ENCODE results near the gene EBNA1BP2. TPM values are rescaled to one million over a fixed set of nuclear protein-coding genes. Genes with fewer than 3 reads are reported as not detected.
A peak's percentile ranks its signal among the peaks of the same experiment; 100 is the strongest.

EBNA1BP2 gene
- total and polyA plus RNA-seq, 4 donors, result 35.7 to 68.0 (median 66.4) TPM

- Histone ChIP-seq H3K4me1 (ENCODE audit: control insufficient read depth, insufficient read depth, low read length) (peaks cover 9% of the 10 kb centered on the region), H3K9me3 (ENCODE audit: control insufficient read depth, insufficient read depth, low read length) (no peaks in the 10 kb centered on the region), H3K4me3 (ENCODE audit: low read depth, low read length) (no peak overlapping the region), H3K27ac (ENCODE audit: low read depth, low read length) (no peak overlapping the region), H3K27me3 (ENCODE audit: control insufficient read depth, insufficient read depth, low read length) (peaks cover 10% of the 10 kb centered on the region), H3K36me3 (ENCODE audit: control insufficient read depth, insufficient read depth, low read length) (peaks cover 6% of the 10 kb centered on the region)
- DNase-seq (ENCODE audit: low read depth in 4 of 6, low spot score in 6 of 6), result no peak
- no CpG with 5 or more reads among the region's 2 CpGs for WGBS (ENCODE audit: insufficient coverage)
These were observed 2.8 kb upstream of the EBNA1BP2 start for GRCh38 chr1:43174873-43175272.

GRCh38 chr1:43172527-43172972, 460 bp upstream of the EBNA1BP2 start:
- no peaks in the 10 kb centered on the region for H3K9me3 ChIP-seq (ENCODE audit: control insufficient read depth, insufficient read depth, low read length)
- WGBS (ENCODE audit: insufficient coverage), result 0% methylated on average over 10 of the region's 20 CpGs
- no peak overlapping the region for H3K27ac ChIP-seq (ENCODE audit: low read depth, low read length)
- peak in 5 of 6 donors; percentile 1 to 97 (median 78) for DNase-seq (ENCODE audit: low read depth in 4 of 6, low spot score in 6 of 6)
- peaks cover 14% of the 10 kb centered on the region for H3K36me3 ChIP-seq (ENCODE audit: control insufficient read depth, insufficient read depth, low read length)
- H3K4me3 ChIP-seq (ENCODE audit: low read depth, low read length), result peak overlapping the region; percentile 94
- peaks cover 9% of the 10 kb centered on the region for H3K4me1 ChIP-seq (ENCODE audit: control insufficient read depth, insufficient read depth, low read length)
- peaks cover 8% of the 10 kb centered on the region for H3K27me3 ChIP-seq (ENCODE audit: control insufficient read depth, insufficient read depth, low read length)

GRCh38 chr1:43171312-43171875, 696 bp downstream of the EBNA1BP2 start:
- 20% methylated on average over 17 of the region's 17 CpGs for whole genome bisulfite sequencing (ENCODE audit: insufficient coverage)
- DNase-seq (ENCODE audit: low read depth in 4 of 6, low spot score in 6 of 6), result no peak
- no peaks in the 10 kb centered on the region for H3K9me3 ChIP-seq (ENCODE audit: control insufficient read depth, insufficient read depth, low read length)

GRCh38 chr1:43165765-43166164, 6.3 kb downstream of the EBNA1BP2 start:
- WGBS (ENCODE audit: insufficient coverage), result 97% methylated on average over 5 of the region's 5 CpGs
- DNase-seq (ENCODE audit: low read depth in 4 of 6, low spot score in 6 of 6), result no peak
- no peak overlapping the region for H3K27ac ChIP-seq (ENCODE audit: low read depth, low read length)
- H3K27me3 ChIP-seq (ENCODE audit: control insufficient read depth, insufficient read depth, low read length), result no peaks in the 10 kb centered on the region
- no peaks in the 10 kb centered on the region for H3K9me3 ChIP-seq (ENCODE audit: control insufficient read depth, insufficient read depth, low read length)
- no peaks in the 10 kb centered on the region for H3K4me1 ChIP-seq (ENCODE audit: control insufficient read depth, insufficient read depth, low read length)
- H3K4me3 ChIP-seq (ENCODE audit: low read depth, low read length), result no peak overlapping the region
- peaks cover 32% of the 10 kb centered on the region for H3K36me3 ChIP-seq (ENCODE audit: control insufficient read depth, insufficient read depth, low read length)

More at GRCh38 chr1:43171312-43171875, 696 bp downstream of the EBNA1BP2 start:
- no peak overlapping the region for H3K27ac ChIP-seq (ENCODE audit: low read depth, low read length)
- H3K4me1 ChIP-seq (ENCODE audit: control insufficient read depth, insufficient read depth, low read length), result peaks cover 9% of the 10 kb centered on the region
- peaks cover 18% of the 10 kb centered on the region for H3K36me3 ChIP-seq (ENCODE audit: control insufficient read depth, insufficient read depth, low read length)
- H3K27me3 ChIP-seq (ENCODE audit: control insufficient read depth, insufficient read depth, low read length), result no peaks in the 10 kb centered on the region
- H3K4me3 ChIP-seq (ENCODE audit: low read depth, low read length), result peak overlapping the region; percentile 94

GRCh38 chr1:43165162-43165561, 6.9 kb downstream of the EBNA1BP2 start:
- no peaks in the 10 kb centered on the region for H3K4me1 ChIP-seq (ENCODE audit: control insufficient read depth, insufficient read depth, low read length)
- H3K36me3 ChIP-seq (ENCODE audit: control insufficient read depth, insufficient read depth, low read length), result peaks cover 27% of the 10 kb centered on the region
- H3K9me3 ChIP-seq (ENCODE audit: control insufficient read depth, insufficient read depth, low read length), result no peaks in the 10 kb centered on the region
- no peak overlapping the region for H3K4me3 ChIP-seq (ENCODE audit: low read depth, low read length)
- no peak for DNase-seq (ENCODE audit: low read depth in 4 of 6, low spot score in 6 of 6)
- WGBS (ENCODE audit: insufficient coverage), result 97% methylated on average over 2 of the region's 3 CpGs
- H3K27me3 ChIP-seq (ENCODE audit: control insufficient read depth, insufficient read depth, low read length), result no peaks in the 10 kb centered on the region
- H3K27ac ChIP-seq (ENCODE audit: low read depth, low read length), result no peak overlapping the region

- Histone ChIP-seq H3K27ac (ENCODE audit: low read depth, low read length) (no peak overlapping the region), H3K4me3 (ENCODE audit: low read depth, low read length) (no peak overlapping the region), H3K27me3 (ENCODE audit: control insufficient read depth, insufficient read depth, low read length) (no peaks in the 10 kb centered on the region), H3K4me1 (ENCODE audit: control insufficient read depth, insufficient read depth, low read length) (no peaks in the 10 kb centered on the region), H3K36me3 (ENCODE audit: control insufficient read depth, insufficient read depth, low read length) (no peaks in the 10 kb centered on the region), H3K9me3 (ENCODE audit: control insufficient read depth, insufficient read depth, low read length) (no peaks in the 10 kb centered on the region)
- WGBS (ENCODE audit: insufficient coverage), result 77% methylated on average over 5 of the region's 7 CpGs
- no peak for DNase-seq (ENCODE audit: low read depth in 4 of 6, low spot score in 6 of 6)
These were observed 16.1 kb downstream of the EBNA1BP2 start for GRCh38 chr1:43156026-43156425.

- no peaks in the 10 kb centered on the region for H3K27me3 ChIP-seq (ENCODE audit: control insufficient read depth, insufficient read depth, low read length)
- H3K4me1 ChIP-seq (ENCODE audit: control insufficient read depth, insufficient read depth, low read length), result peaks cover 2% of the 10 kb centered on the region
- H3K9me3 ChIP-seq (ENCODE audit: control insufficient read depth, insufficient read depth, low read length), result no peaks in the 10 kb centered on the region
- WGBS (ENCODE audit: insufficient coverage), result 94% methylated on average over 2 of the region's 6 CpGs
- H3K4me3 ChIP-seq (ENCODE audit: low read depth, low read length), result no peak overlapping the region
- no peak for DNase-seq (ENCODE audit: low read depth in 4 of 6, low spot score in 6 of 6)
- no peak overlapping the region for H3K27ac ChIP-seq (ENCODE audit: low read depth, low read length)
- no peaks in the 10 kb centered on the region for H3K36me3 ChIP-seq (ENCODE audit: control insufficient read depth, insufficient read depth, low read length)
These were observed 18.6 kb downstream of the EBNA1BP2 start for GRCh38 chr1:43153443-43153842.

- no peaks in the 10 kb centered on the region for H3K9me3 ChIP-seq (ENCODE audit: control insufficient read depth, insufficient read depth, low read length)
These were observed 19.2 kb downstream of the EBNA1BP2 start for GRCh38 chr1:43152866-43153265.

GRCh38 chr1:43149889-43150288, 22.2 kb downstream of the EBNA1BP2 start:
- Histone ChIP-seq H3K4me1 (ENCODE audit: control insufficient read depth, insufficient read depth, low read length) (peaks cover 14% of the 10 kb centered on the region), H3K9me3 (ENCODE audit: control insufficient read depth, insufficient read depth, low read length) (no peaks in the 10 kb centered on the region), H3K27me3 (ENCODE audit: control insufficient read depth, insufficient read depth, low read length) (peaks cover 2% of the 10 kb centered on the region), H3K27ac (ENCODE audit: low read depth, low read length) (no peak overlapping the region), H3K36me3 (ENCODE audit: control insufficient read depth, insufficient read depth, low read length) (no peaks in the 10 kb centered on the region), H3K4me3 (ENCODE audit: low read depth, low read length) (no peak overlapping the region)
- WGBS (ENCODE audit: insufficient coverage), result 50% methylated on average over 2 of the region's 5 CpGs
- DNase-seq (ENCODE audit: low read depth in 4 of 6, low spot score in 6 of 6), result no peak

More at GRCh38 chr1:43152866-43153265, 19.2 kb downstream of the EBNA1BP2 start:
- Histone ChIP-seq H3K4me3 (ENCODE audit: low read depth, low read length) (no peak overlapping the region), H3K27ac (ENCODE audit: low read depth, low read length) (no peak overlapping the region), H3K4me1 (ENCODE audit: control insufficient read depth, insufficient read depth, low read length) (peaks cover 8% of the 10 kb centered on the region), H3K27me3 (ENCODE audit: control insufficient read depth, insufficient read depth, low read length) (no peaks in the 10 kb centered on the region), H3K36me3 (ENCODE audit: control insufficient read depth, insufficient read depth, low read length) (no peaks in the 10 kb centered on the region)
- WGBS (ENCODE audit: insufficient coverage), result 54% methylated on average over 3 of the region's 4 CpGs
- no peak for DNase-seq (ENCODE audit: low read depth in 4 of 6, low spot score in 6 of 6)

GRCh38 chr1:43147625-43148327, 24.3 kb downstream of the EBNA1BP2 start:
- H3K4me1 ChIP-seq (ENCODE audit: control insufficient read depth, insufficient read depth, low read length), result peaks cover 14% of the 10 kb centered on the region
- peaks cover 6% of the 10 kb centered on the region for H3K27me3 ChIP-seq (ENCODE audit: control insufficient read depth, insufficient read depth, low read length)
- peak overlapping the region; percentile 42 for H3K4me3 ChIP-seq (ENCODE audit: low read depth, low read length)
- 0% methylated on average over 29 of the region's 47 CpGs for WGBS (ENCODE audit: insufficient coverage)
- peak overlapping the region; percentile 1 for H3K27ac ChIP-seq (ENCODE audit: low read depth, low read length)
- DNase-seq (ENCODE audit: low read depth in 4 of 6, low spot score in 6 of 6), result peak; percentile 57 to 92 (median 76)
- H3K9me3 ChIP-seq (ENCODE audit: control insufficient read depth, insufficient read depth, low read length), result no peaks in the 10 kb centered on the region
- H3K36me3 ChIP-seq (ENCODE audit: control insufficient read depth, insufficient read depth, low read length), result no peaks in the 10 kb centered on the region
